HCT116 (cell line): ENCODE measurements around the gene OCEL1. TPM values are rescaled to one million over a fixed set of nuclear protein-coding genes. Genes with fewer than 3 reads are reported as not detected.

ENCODE experiments used
- ATAC-seq: fragments of 200-7000 bp; cut with Tn5 transposase; 2 replicates; pipeline ENCODE4 v1.9.1; 2020; ENCODE audit warnings: mild to moderate bottlenecking, moderate library complexity
- BruUV-seq: library from RNA; stranded (reverse); fragments of 400-500 nt; replicated peaks from 2 replicates; lab custom pipeline; 2021; lab: Mats Ljungman, UMichigan
- CTCF ChIA-PET: fragments of 300-600 bp; sonication (Branson Sonifier 250); formaldehyde crosslinking; loops from one replicate; lab custom pipeline; 2021; ENCODE audit warnings: antibody characterized with exemption; lab: Charles Lee
- POLR2A ChIA-PET: fragments of 300-600, 350-600 bp; sonication (Branson Sonifier 250); formaldehyde crosslinking; loops from one replicate; lab custom pipeline; 2021; ENCODE audit warnings: antibody characterized with exemption; lab: Charles Lee
- RAD21 ChIA-PET, 2 experiments: fragments of 300-600 bp; sonication (Branson Sonifier 250); formaldehyde crosslinking; loops; one replicate each; lab custom pipeline; 2023; ENCODE audit warnings: low total read pairs in 2 of 2; ENCODE audit not compliant: uncharacterized antibody in 2 of 2, unreplicated experiment in 2 of 2, low non-redundant PET in 1 of 2; lab: Charles Lee
- DNase-seq: peaks from one replicate; pipeline ENCODE4 v3.0.0-alpha.2; 2010; ENCODE audit warnings: low read depth, low spot score
- H2AFZ ChIP-seq: fragments of 200-600 bp; shearing (Covaris generic), sonication (generic); 2 replicates; pipeline ENCODE4 v1.6.1; 2017; ENCODE audit warnings: low read depth, mixed run types, mixed read lengths, antibody characterized with exemption, low read length; ENCODE audit not compliant: poor library complexity, severe bottlenecking
- H3K27ac ChIP-seq: 2 replicates; pipeline ENCODE4 v1.5.1; 2012; ENCODE audit warnings: low read depth, low read length
- H3K27me3 ChIP-seq: fragments of 200-600 bp; sonication (generic); 2 replicates; pipeline ENCODE4 v1.6.1; 2016; ENCODE audit warnings: mixed run types, low read length, mixed read lengths; ENCODE audit not compliant: insufficient read depth
- H3K36me3 ChIP-seq, 2 experiments: fragments of 200-500 bp in 1 of 2; fragments of 200-600 bp in 1 of 2; sonication (Bioruptor generic) in 1 of 2; sonication (generic) in 1 of 2; 2 replicates each; pipeline versions ENCODE4 v1.5.1 to v1.6.1; 2014 to 2016; ENCODE audit warnings: low read length in 2 of 2, inconsistent platforms in 1 of 2, mixed read lengths in 1 of 2, mixed run types in 1 of 2; ENCODE audit not compliant: insufficient read depth in 2 of 2, control insufficient read depth in 1 of 2
- H3K4me1 ChIP-seq, 2 experiments: fragments of 200-600 bp in 1 of 2; sonication (generic) in 1 of 2; 2 replicates each; pipeline versions ENCODE4 v1.5.1 to v1.6.1; 2012 to 2017; ENCODE audit warnings: low read length in 2 of 2, inconsistent platforms in 1 of 2, mild to moderate bottlenecking in 1 of 2, mixed read lengths in 1 of 2, mixed run types in 1 of 2, moderate library complexity in 1 of 2; ENCODE audit not compliant: insufficient read depth in 2 of 2, control insufficient read depth in 1 of 2
- H3K4me2 ChIP-seq: fragments of 200-600 bp; sonication (generic); 2 replicates; pipeline ENCODE4 v1.6.1; 2017; ENCODE audit warnings: mixed run types, low read length, mixed read lengths
- H3K4me3 ChIP-seq, 2 experiments: fragments of 200-600 bp in 1 of 2; sonication (generic) in 1 of 2; replicated peaks in 1 of 2; 2 replicates each; pipeline ENCODE4 v1.5.1; 2011 to 2016; ENCODE audit warnings: low read length in 2 of 2, control low read depth in 1 of 2, low read depth in 1 of 2, mild to moderate bottlenecking in 1 of 2, mixed read lengths in 1 of 2, mixed run types in 1 of 2
- H3K79me2 ChIP-seq: fragments of 200-600 bp; sonication (generic); 2 replicates; pipeline ENCODE4 v1.6.1; 2017; ENCODE audit warnings: mild to moderate bottlenecking, mixed run types, low read length, moderate library complexity, mixed read lengths; ENCODE audit not compliant: insufficient read depth
- H3K9ac ChIP-seq: fragments of 200-600 bp; sonication (generic); 2 replicates; pipeline ENCODE4 v1.6.1; 2016; ENCODE audit warnings: low read length, mixed read lengths
- H3K9me2 ChIP-seq: fragments of 200-600 bp; sonication (generic), shearing (Covaris generic); 2 replicates; pipeline ENCODE4 v1.6.1; 2017; ENCODE audit warnings: mixed run types, mild to moderate bottlenecking, moderate library complexity; ENCODE audit not compliant: insufficient read depth
- H3K9me3 ChIP-seq, 2 experiments: fragments of 200-500 bp in 1 of 2; fragments of 200-600 bp in 1 of 2; sonication (Bioruptor generic) in 1 of 2; sonication (generic) in 1 of 2; 2 replicates each; pipeline ENCODE4 v1.6.1; 2014 to 2017; ENCODE audit warnings: low read length in 2 of 2, mixed read lengths in 2 of 2, inconsistent platforms in 1 of 2, low read depth in 1 of 2, mild to moderate bottlenecking in 1 of 2, mixed run types in 1 of 2, moderate library complexity in 1 of 2; ENCODE audit not compliant: control insufficient read depth in 1 of 2, insufficient read depth in 1 of 2
- H4K20me1 ChIP-seq: fragments of 200-600 bp; sonication (generic), shearing (Covaris generic); 2 replicates; pipeline ENCODE4 v1.6.1; 2017; ENCODE audit warnings: mixed run types, mild to moderate bottlenecking, moderate library complexity; ENCODE audit not compliant: insufficient read depth
- CTCF ChIP-seq, 3 experiments: fragments of 200-600 bp in 1 of 3; sonication (generic) in 1 of 3; IDR thresholded peaks in 2 of 3; conservative IDR thresholded peaks in 1 of 3; 2 replicates each; pipeline ENCODE4 v1.5.1; 2012 to 2017; ENCODE audit warnings: low read depth in 2 of 3, low read length in 2 of 3, antibody characterized with exemption in 1 of 3, borderline replicate concordance in 1 of 3, control low read depth in 1 of 3, mild to moderate bottlenecking in 1 of 3, mixed read lengths in 1 of 3, mixed run types in 1 of 3, moderate library complexity in 1 of 3; ENCODE audit not compliant: insufficient read depth in 1 of 3
- JUND ChIP-seq: IDR thresholded peaks from 2 replicates; pipeline ENCODE4 v1.6.1; 2012
- POLR2AphosphoS5 ChIP-seq: IDR thresholded peaks from 2 replicates; pipeline ENCODE4 v1.6.1; 2011; ENCODE audit warnings: mild to moderate bottlenecking, low read depth, low read length, moderate library complexity
- SIN3A ChIP-seq: IDR thresholded peaks from 2 replicates; pipeline ENCODE4 v1.6.1; 2012; ENCODE audit warnings: low read depth
- SP1 ChIP-seq: IDR thresholded peaks from 2 replicates; pipeline ENCODE4 v1.6.1; 2012; ENCODE audit warnings: low read depth
- SRF ChIP-seq: IDR thresholded peaks from 2 replicates; pipeline ENCODE4 v1.6.1; 2012; ENCODE audit warnings: low read depth
- TCF7L2 ChIP-seq: IDR thresholded peaks from 2 replicates; pipeline ENCODE4 v1.7.0; 2011; ENCODE audit warnings: borderline replicate concordance, inconsistent platforms; ENCODE audit not compliant: insufficient read depth, insufficient read length; ENCODE audit errors: extremely low read depth
- ZBTB33 ChIP-seq: IDR thresholded peaks from 2 replicates; pipeline ENCODE4 v1.6.1; 2011; ENCODE audit warnings: mild to moderate bottlenecking, low read length, moderate library complexity; ENCODE audit not compliant: insufficient replicate concordance; ENCODE audit errors: extremely low read depth
- ZFX ChIP-seq: fragments of 450-650 bp; IDR thresholded peaks from 2 replicates; pipeline ENCODE4 v1.6.1; 2017
- intact Hi-C: fragments of 100-400 bp; cut with micrococcal nuclease; formaldehyde crosslinking; loops from 2 replicates; pipeline ENCODE4 v1.10.0; 2022
- total RNA-seq: library from RNA; stranded (reverse); gene quantifications from one replicate; pipeline ENCODE4 v1.2.1, GENCODE V29; 2021; ENCODE audit not compliant: unreplicated experiment
- TF ChIP-seq, protein P1 (sequence below): IDR thresholded peaks from 2 replicates; pipeline ENCODE4 v1.6.1; 2012

The OCEL1 gene
- total RNA-seq, 1 experiment from 2014 or later: 39.8 TPM

DNA sequence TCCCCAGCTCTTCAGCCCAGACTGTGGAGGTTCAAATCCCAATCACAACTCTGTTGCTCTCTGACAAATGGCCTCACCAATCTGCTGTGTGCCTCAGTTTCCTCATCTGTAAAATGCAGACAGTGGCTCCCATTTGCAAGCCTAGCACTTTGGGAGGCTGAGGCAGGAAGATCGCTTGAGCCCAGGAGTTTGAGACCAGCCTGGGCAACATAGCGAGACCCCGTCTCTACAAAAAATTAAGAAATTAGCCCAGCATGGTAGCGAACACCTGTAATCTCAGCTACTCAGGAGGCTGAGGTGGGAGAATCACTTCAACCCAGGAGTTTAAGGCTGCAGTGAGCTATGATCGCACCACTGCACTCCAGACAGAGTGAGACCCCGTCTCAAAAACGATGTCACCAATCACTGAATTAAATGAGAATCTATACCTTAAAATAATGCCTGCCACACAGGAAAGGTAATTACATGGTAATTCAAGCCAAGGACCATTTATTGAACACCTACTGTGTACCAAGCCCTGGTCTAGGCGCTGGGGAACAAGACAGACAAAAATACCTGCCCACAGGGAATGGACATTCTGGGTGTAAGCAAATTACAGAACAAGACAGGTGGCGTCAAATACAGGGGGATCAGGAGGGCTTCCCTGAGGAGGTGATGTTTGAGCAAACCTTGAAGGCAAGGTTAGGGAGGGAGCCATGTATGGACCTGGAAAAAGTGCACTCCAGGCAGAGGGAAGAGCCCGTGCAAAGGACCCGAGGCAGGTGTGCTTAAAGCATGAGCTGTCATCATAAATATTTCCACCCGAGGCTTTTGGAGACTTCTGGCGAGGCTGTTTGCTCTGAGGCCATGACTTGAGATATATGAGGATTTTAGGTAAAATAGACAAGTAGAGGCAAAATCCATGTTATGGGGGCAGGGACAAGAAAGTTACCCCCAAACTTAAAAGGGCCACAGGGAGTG, 12.0 kb downstream of the OCEL1 start:
- intact Hi-C loops: no loop called here
- Histone ChIP-seq H3K9me3 (no peaks in the 10 kb centered on the region), H3K36me3 (peaks cover 0 to 15% of the 10 kb centered on the region in 2 experiments; a peak in 3 of 4 replicates), H3K27me3 (no peaks in the 10 kb centered on the region), H3K4me2 (no peak overlapping the region), H2AFZ (no peak overlapping the region), H3K4me1 (peaks cover 20 to 37% of the 10 kb centered on the region in 2 experiments), H3K9ac (no peak overlapping the region), H3K4me3 (no peak overlapping the region), H4K20me1 (peaks cover 7% of the 10 kb centered on the region; the same call in 1 of the 2 replicates), H3K27ac (no peak overlapping the region), H3K79me2 (peaks cover 56% of the 10 kb centered on the region), H3K9me2 (no peaks in the 10 kb centered on the region)
- DNase-seq (no peak), ATAC-seq (no peak)
- ChIA-PET CTCF (no interaction called here), RAD21 (no interaction called here), POLR2A (interaction anchor here (3.8 kb wide), 1 partner anchor 12 kb away, joined by 29 read pairs; the partner anchor contains the start of gene OCEL1)
- no TSS peak for BruUV-seq
- TF ChIP-seq CTCF (IDR thresholded peaks at IDR 0.05 in 2 of 3, conservative IDR thresholded peaks at IDR 0.05 in 1 of 3; ENCODE audit: borderline replicate concordance in 1 of 3, insufficient read depth in 1 of 3, low read depth in 2 of 3, low read length in 2 of 3) (no peak), SIN3A (no peak), SRF (no peak), TCF7L2 (no peak), ZFX (no peak), POLR2AphosphoS5 (no peak), SP1 (no peak), ZBTB33 (no peak), JUND (no peak)
- TF ChIP-seq, protein P1, sequence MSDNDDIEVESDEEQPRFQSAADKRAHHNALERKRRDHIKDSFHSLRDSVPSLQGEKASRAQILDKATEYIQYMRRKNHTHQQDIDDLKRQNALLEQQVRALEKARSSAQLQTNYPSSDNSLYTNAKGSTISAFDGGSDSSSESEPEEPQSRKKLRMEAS: no peak
